SK-N-SH (cell line): ENCODE results near the gene VEGFB. TPM values are rescaled to one million over a fixed set of nuclear protein-coding genes. Genes with fewer than 3 reads are reported as not detected.

ENCODE experiments used
- CTCF ChIA-PET: fragments of 300-600, 350-600 bp; formaldehyde crosslinking; extraction: SDS; loops from one replicate; lab custom pipeline; 2021; lab: Yijun Ruan, JAX
- POLR2A ChIA-PET: fragments of 350-600 bp; sonication (Branson Sonifier 250); formaldehyde crosslinking; extraction: SDS; loops from one replicate; lab custom pipeline; 2020; ENCODE audit warnings: antibody characterized with exemption, inconsistent platforms; lab: Yijun Ruan, JAX
- DNase-seq: peaks from one replicate; pipeline ENCODE4 v3.0.0; 2012
- H2AFZ ChIP-seq: fragments of 200-600 bp; sonication (generic); 2 replicates; pipeline ENCODE4 v1.8.1; 2016; ENCODE audit warnings: antibody characterized with exemption, mild to moderate bottlenecking, low read depth
- H3F3A ChIP-seq: fragments of 200-600 bp; sonication (generic); replicated peaks from 2 replicates; pipeline ENCODE3; 2016; ENCODE audit warnings: antibody characterized with exemption, mild to moderate bottlenecking; ENCODE audit not compliant: insufficient read depth
- H3K27ac ChIP-seq, 2 experiments: fragments of 200-500 bp in 1 of 2; fragments of 200-600 bp in 1 of 2; sonication (Bioruptor generic) in 1 of 2; sonication (generic), shearing (Covaris generic) in 1 of 2; 2 replicates each; pipeline versions ENCODE4 v1.5.1 to v1.6.1; 2014 to 2016; ENCODE audit warnings: low read depth in 2 of 2, inconsistent platforms in 1 of 2, low read length in 1 of 2, mild to moderate bottlenecking in 1 of 2, mixed read lengths in 1 of 2
- H3K27me3 ChIP-seq: fragments of 200-600 bp; sonication (generic), shearing (Covaris generic); 2 replicates; pipeline ENCODE4 v1.6.1; 2016; ENCODE audit warnings: mixed run types; ENCODE audit not compliant: insufficient read depth
- H3K36me3 ChIP-seq, 2 experiments: fragments of 200-500 bp in 1 of 2; fragments of 200-600 bp in 1 of 2; sonication (Bioruptor generic) in 1 of 2; sonication (generic) in 1 of 2; replicated peaks in 1 of 2; 2 replicates each; pipeline versions ENCODE3 to v1.5.1; 2014 to 2016; ENCODE audit warnings: low read length in 1 of 2, mild to moderate bottlenecking in 1 of 2; ENCODE audit not compliant: insufficient read depth in 2 of 2, control insufficient read depth in 1 of 2
- H3K4me1 ChIP-seq, 2 experiments: fragments of 200-500 bp in 1 of 2; fragments of 200-600 bp in 1 of 2; sonication (Bioruptor generic) in 1 of 2; sonication (generic), shearing (Covaris generic) in 1 of 2; 2 replicates each; pipeline versions ENCODE4 v1.5.1 to v1.6.1; 2014 to 2016; ENCODE audit warnings: low read depth in 1 of 2, low read length in 1 of 2, mixed run types in 1 of 2; ENCODE audit not compliant: insufficient read depth in 2 of 2, control insufficient read depth in 1 of 2
- H3K4me2 ChIP-seq: fragments of 200-600 bp; sonication (generic), shearing (Covaris generic); 2 replicates; pipeline ENCODE4 v1.6.1; 2017; ENCODE audit warnings: mixed run types
- H3K4me3 ChIP-seq, 2 experiments: fragments of 200-500 bp in 1 of 2; fragments of 200-600 bp in 1 of 2; sonication (Bioruptor generic) in 1 of 2; sonication (generic), shearing (Covaris generic) in 1 of 2; 2 replicates each; pipeline versions ENCODE4 v1.5.1 to v1.8.1; 2014 to 2016; ENCODE audit warnings: low read depth in 2 of 2, inconsistent platforms in 1 of 2, low read length in 1 of 2, mild to moderate bottlenecking in 1 of 2, mixed read lengths in 1 of 2, moderate library complexity in 1 of 2
- H3K79me2 ChIP-seq: fragments of 200-600 bp; sonication (generic); 2 replicates; pipeline ENCODE4 v1.8.1; 2017; ENCODE audit warnings: mild to moderate bottlenecking; ENCODE audit not compliant: insufficient read depth
- H3K9ac ChIP-seq: fragments of 200-600 bp; sonication (generic); 2 replicates; pipeline ENCODE4 v1.6.1; 2017; ENCODE audit warnings: mixed run types
- H3K9me2 ChIP-seq: fragments of 200-600 bp; sonication (generic); 2 replicates; pipeline ENCODE4 v1.6.1; 2017; ENCODE audit warnings: mixed run types
- H3K9me3 ChIP-seq: fragments of 200-600 bp; sonication (generic); 2 replicates; pipeline ENCODE4 v1.6.1; 2017; ENCODE audit warnings: mixed run types, mild to moderate bottlenecking, moderate library complexity
- H4K20me1 ChIP-seq: fragments of 200-600 bp; sonication (generic); 2 replicates; pipeline ENCODE4 v1.6.1; 2017; ENCODE audit warnings: mild to moderate bottlenecking, mixed run types; ENCODE audit not compliant: insufficient read depth
- FOXJ3 ChIP-seq: sonication (generic); formaldehyde crosslinking; IDR thresholded peaks from 2 replicates; pipeline ENCODE4 v1.5.1; 2020; ENCODE audit warnings: mild to moderate bottlenecking, missing genetic modification reagents
- GABPA ChIP-seq: IDR thresholded peaks from 2 replicates; pipeline ENCODE4 v1.4.0; 2012; ENCODE audit warnings: low read depth, mild to moderate bottlenecking
- IRF3 ChIP-seq: fragments of 150-350 bp; IDR thresholded peaks from 2 replicates; pipeline ENCODE4 v1.6.1; 2016; ENCODE audit warnings: mild to moderate bottlenecking, low read depth, low read length
- JUND ChIP-seq: IDR thresholded peaks from 2 replicates; pipeline ENCODE4 v1.4.0; 2012
- MEF2A ChIP-seq: IDR thresholded peaks from 2 replicates; pipeline ENCODE4 v1.4.0; 2012; ENCODE audit warnings: low read depth, borderline replicate concordance
- NRF1 ChIP-seq: IDR thresholded peaks from 2 replicates; pipeline ENCODE4 v1.6.1; 2012; ENCODE audit warnings: low read depth, mild to moderate bottlenecking, low read length
- PBX3 ChIP-seq: IDR thresholded peaks from 2 replicates; pipeline ENCODE4; 2012
- RAD21 ChIP-seq: IDR thresholded peaks from 2 replicates; pipeline ENCODE4 v1.6.1; 2012; ENCODE audit warnings: mild to moderate bottlenecking, low read length
- REST ChIP-seq: IDR thresholded peaks from 2 replicates; pipeline ENCODE4 v1.6.1; 2012; ENCODE audit warnings: mild to moderate bottlenecking, low read depth, low read length, moderate library complexity
- RFX5 ChIP-seq: IDR thresholded peaks from 2 replicates; pipeline ENCODE4 v1.6.1; 2012; ENCODE audit warnings: mild to moderate bottlenecking, improper control_type of control experiment, low read length
- SIN3A ChIP-seq: IDR thresholded peaks from 2 replicates; pipeline ENCODE4 v1.6.1; 2012; ENCODE audit warnings: low read depth, mild to moderate bottlenecking, low read length, moderate library complexity, borderline replicate concordance
- SMC3 ChIP-seq: IDR thresholded peaks from 2 replicates; pipeline ENCODE4 v1.6.1; 2012; ENCODE audit warnings: low read depth, low read length, improper control_type of control experiment
- WGBS: methylation state at CpG from one replicate; pipeline ENCODE4 v1.1.6; 2017; ENCODE audit warnings: low lambda C conversion rate; 5-methylcytosine and 5-hydroxymethylcytosine counted together
- polyA plus RNA-seq, 3 experiments: library from polyadenylated mRNA; depleted of rRNA; stranded (reverse); fragments of >200 nt; gene quantifications; 2 replicates each; pipeline ENCODE4 v1.2.3, GENCODE V29; 2012

Gene VEGFB
- polyA plus RNA-seq, 1 of the 3 experiments (the other 2 are of a cell fraction) = 29.9 TPM

GRCh38 chr11:64229090-64229743 lies 5.2 kb upstream of the VEGFB start:
- Histone ChIP-seq H3K36me3 (peaks cover 0 to 4% of the 10 kb centered on the region in 2 experiments), H3F3A (peaks cover 20% of the 10 kb centered on the region), H3K9me2 (no peaks in the 10 kb centered on the region), H3K27me3 (no peaks in the 10 kb centered on the region), H3K9ac (no peak overlapping the region), H3K4me3 (no peak overlapping the region), H2AFZ (no peak overlapping the region), H3K4me2 (peak overlapping the region; percentile 90; the same call in 1 of the 2 replicates), H3K27ac (peak overlapping the region in 1 of 2 experiments; percentile 60; a peak in 2 of 4 replicates), H3K4me1 (peaks cover 15 to 58% of the 10 kb centered on the region in 2 experiments; a peak in 2 of 4 replicates), H3K79me2 (peaks cover 50% of the 10 kb centered on the region), H3K9me3 (no peaks in the 10 kb centered on the region), H4K20me1 (no peaks in the 10 kb centered on the region)
- TF ChIP-seq GABPA = no peak
- ChIA-PET POLR2A (interaction anchor here (0.8 kb wide), 1 partner anchor 9 kb away, joined by 3 read pairs; no protein-coding TSS in a partner anchor), CTCF (no interaction called here)
- DNase-seq = no peak
- WGBS = 90% methylated on average over 3 of the region's 12 CpGs

- no peaks in the 10 kb centered on the region for H3K9me2 ChIP-seq
- POLR2A ChIA-PET = interaction anchor here (0.8 to 1.2 kb wide), 2 partner anchors 10 to 11 kb away, joined by 3 read pairs; partner anchors contain the start of gene FKBP2
- CTCF ChIA-PET = interaction anchor here (1.5 kb wide), 1 partner anchor 16 kb away, joined by 5 read pairs; no protein-coding TSS in a partner anchor
Observed at GRCh38 chr11:64229744-64230170, 4.6 kb upstream of the VEGFB start.

GRCh38 chr11:64230171-64230984 lies 4.0 kb upstream of the VEGFB start, which contains the start of gene DNAJC4:
Gene DNAJC4 (plus strand): TSS chr11:64230548. CDS start chr11:64230855, 307 bp downstream.
- Histone ChIP-seq H3K4me2 (peak within 1 kb of the TSS; percentile 90), H3K9me2 (no peaks in the 10 kb centered on the region), H3K4me1 (peaks cover 17 to 52% of the 10 kb centered on the region in 2 experiments; a peak in 2 of 4 replicates), H3K36me3 (peaks cover 0 to 4% of the 10 kb centered on the region in 2 experiments), H3K4me3 (peak within 1 kb of the TSS; percentile 73 to 75), H2AFZ (peak within 1 kb of the TSS; percentile 82; the same call in 1 of the 2 replicates), H3K27ac (peak within 1 kb of the TSS; percentile 54 to 92; a peak in 3 of 4 replicates), H3K9ac (peak within 1 kb of the TSS; percentile 77), H4K20me1 (no peaks in the 10 kb centered on the region), H3K27me3 (no peaks in the 10 kb centered on the region), H3F3A (peaks cover 20% of the 10 kb centered on the region), H3K79me2 (peaks cover 50% of the 10 kb centered on the region), H3K9me3 (no peaks in the 10 kb centered on the region)
- ChIA-PET CTCF (interaction anchor here (1.5 to 2.3 kb wide), 2 partner anchors 15 to 74 kb away, joined by 5 read pairs; partner anchors contain the start of gene ESRRA), POLR2A (interaction anchor here (0.8 to 1.2 kb wide), 3 partner anchors 10 to 16 kb away, joined by 3 read pairs; partner anchors contain the start of genes FKBP2 and PPP1R14B)
- WGBS = 2% methylated on average over 28 of the region's 62 CpGs
- peak; percentile 93 for DNase-seq
- peak; percentile 60 for TF ChIP-seq PBX3
- no peak for TF ChIP-seq GABPA
- TF ChIP-seq RAD21 = no peak
- TF ChIP-seq NRF1 = no peak
- no peak for TF ChIP-seq RFX5
- peak; percentile 23; the same call in 1 of the 2 replicates for TF ChIP-seq IRF3
- no peak for TF ChIP-seq FOXJ3 (CRISPR knock-in tag)
- TF ChIP-seq SMC3 = no peak
- no peak for TF ChIP-seq MEF2A
- no peak for TF ChIP-seq JUND
- no peak for TF ChIP-seq REST

More at GRCh38 chr11:64229744-64230170, 4.6 kb upstream of the VEGFB start:
- peaks cover 15 to 54% of the 10 kb centered on the region in 2 experiments; a peak in 2 of 4 replicates for H3K4me1 ChIP-seq
- DNase-seq = no peak
- no peak overlapping the region for H2AFZ ChIP-seq
- peaks cover 20% of the 10 kb centered on the region for H3F3A ChIP-seq
- peak overlapping the region; percentile 73 to 75 for H3K4me3 ChIP-seq
- H3K27ac ChIP-seq = peak overlapping the region; percentile 54 to 60; a peak in 3 of 4 replicates
- H3K27me3 ChIP-seq = no peaks in the 10 kb centered on the region
- peaks cover 0 to 4% of the 10 kb centered on the region in 2 experiments for H3K36me3 ChIP-seq
- 74% methylated on average over 13 of the region's 13 CpGs for WGBS
- TF ChIP-seq SIN3A (no peak), JUND (0 out of 2 replicates have a peak, but pooled peaks have one; percentile 3)
- no peaks in the 10 kb centered on the region for H4K20me1 ChIP-seq
- H3K79me2 ChIP-seq = peaks cover 50% of the 10 kb centered on the region
- H3K9ac ChIP-seq = no peak overlapping the region
- H3K4me2 ChIP-seq = peak overlapping the region; percentile 90
- no peaks in the 10 kb centered on the region for H3K9me3 ChIP-seq
